NOMO-1 treated with dmso at 0.1 percent for 144 hours (cell line): Measurements from ENCODE around the gene DGCR2.
"Not testable (repeated sequence)": the region's sequence is repeated elsewhere in the genome, so short reads cannot be mapped to it uniquely, and the experiment has no call there.

Experiments
- DNase-seq: peaks from one replicate; lab custom pipeline; 2025; ENCODE audit not compliant: unreplicated experiment; lab: John Stamatoyannopoulos, UW

Gene DGCR2, protein sequence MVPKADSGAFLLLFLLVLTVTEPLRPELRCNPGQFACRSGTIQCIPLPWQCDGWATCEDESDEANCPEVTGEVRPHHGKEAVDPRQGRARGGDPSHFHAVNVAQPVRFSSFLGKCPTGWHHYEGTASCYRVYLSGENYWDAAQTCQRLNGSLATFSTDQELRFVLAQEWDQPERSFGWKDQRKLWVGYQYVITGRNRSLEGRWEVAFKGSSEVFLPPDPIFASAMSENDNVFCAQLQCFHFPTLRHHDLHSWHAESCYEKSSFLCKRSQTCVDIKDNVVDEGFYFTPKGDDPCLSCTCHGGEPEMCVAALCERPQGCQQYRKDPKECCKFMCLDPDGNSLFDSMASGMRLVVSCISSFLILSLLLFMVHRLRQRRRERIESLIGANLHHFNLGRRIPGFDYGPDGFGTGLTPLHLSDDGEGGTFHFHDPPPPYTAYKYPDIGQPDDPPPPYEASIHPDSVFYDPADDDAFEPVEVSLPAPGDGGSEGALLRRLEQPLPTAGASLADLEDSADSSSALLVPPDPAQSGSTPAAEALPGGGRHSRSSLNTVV

DNA sequence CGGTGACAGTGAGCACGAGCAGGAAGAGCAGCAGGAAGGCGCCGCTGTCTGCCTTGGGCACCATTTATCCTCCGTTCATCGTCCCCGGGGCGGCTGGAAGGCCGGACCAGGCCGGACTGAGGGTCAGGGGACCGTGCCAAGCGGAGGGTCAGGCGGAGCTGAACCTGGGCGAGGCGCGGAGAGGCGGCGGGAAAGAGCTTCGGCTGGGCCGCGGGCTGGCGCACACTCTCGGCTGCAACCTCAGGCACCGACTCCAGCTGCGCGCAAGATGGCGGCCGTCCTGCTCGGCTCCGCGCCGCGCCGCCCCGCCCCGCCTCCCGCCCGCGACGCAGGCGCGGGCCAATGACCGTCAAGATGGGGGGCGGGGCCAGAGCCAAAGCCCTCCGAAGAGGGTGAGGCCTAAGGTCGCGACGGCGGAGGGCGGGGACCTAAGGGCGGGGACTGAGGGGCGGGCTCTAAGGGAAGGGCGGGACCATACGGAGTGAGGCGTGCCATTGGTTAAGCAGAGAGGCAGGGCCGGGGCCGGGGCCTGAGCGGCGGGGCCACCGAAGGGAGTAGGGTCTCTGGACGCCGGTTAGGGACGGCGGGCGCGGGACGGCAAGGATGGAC is at the start of gene DGCR2:
TSS of gene DGCR2 (minus strand) at position 270 of the 609 bp plus-strand sequence. CDS start at position 64, 206 bp downstream.
- peak; percentile 91 for DNase-seq

DNA sequence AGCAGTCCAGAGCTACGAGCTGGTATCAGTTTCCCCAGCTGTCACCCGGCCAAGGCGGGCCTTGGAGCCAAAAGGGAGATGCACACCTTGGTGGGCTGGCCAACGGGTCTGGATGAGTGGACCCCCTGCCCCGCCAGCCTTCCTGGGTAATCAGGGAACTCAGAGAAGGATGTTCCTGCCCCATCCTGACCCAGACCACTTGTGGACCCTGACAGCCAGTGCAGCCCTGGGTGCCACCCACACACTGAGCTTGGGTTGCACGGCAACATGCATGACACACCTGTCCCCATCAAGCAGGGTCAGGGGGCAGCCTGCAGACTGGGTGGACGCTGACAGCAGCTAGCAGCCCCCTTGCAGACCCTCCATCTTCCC is 47.7 kb upstream of the DGCR2 start:
- DNase-seq, result no peak

DNA sequence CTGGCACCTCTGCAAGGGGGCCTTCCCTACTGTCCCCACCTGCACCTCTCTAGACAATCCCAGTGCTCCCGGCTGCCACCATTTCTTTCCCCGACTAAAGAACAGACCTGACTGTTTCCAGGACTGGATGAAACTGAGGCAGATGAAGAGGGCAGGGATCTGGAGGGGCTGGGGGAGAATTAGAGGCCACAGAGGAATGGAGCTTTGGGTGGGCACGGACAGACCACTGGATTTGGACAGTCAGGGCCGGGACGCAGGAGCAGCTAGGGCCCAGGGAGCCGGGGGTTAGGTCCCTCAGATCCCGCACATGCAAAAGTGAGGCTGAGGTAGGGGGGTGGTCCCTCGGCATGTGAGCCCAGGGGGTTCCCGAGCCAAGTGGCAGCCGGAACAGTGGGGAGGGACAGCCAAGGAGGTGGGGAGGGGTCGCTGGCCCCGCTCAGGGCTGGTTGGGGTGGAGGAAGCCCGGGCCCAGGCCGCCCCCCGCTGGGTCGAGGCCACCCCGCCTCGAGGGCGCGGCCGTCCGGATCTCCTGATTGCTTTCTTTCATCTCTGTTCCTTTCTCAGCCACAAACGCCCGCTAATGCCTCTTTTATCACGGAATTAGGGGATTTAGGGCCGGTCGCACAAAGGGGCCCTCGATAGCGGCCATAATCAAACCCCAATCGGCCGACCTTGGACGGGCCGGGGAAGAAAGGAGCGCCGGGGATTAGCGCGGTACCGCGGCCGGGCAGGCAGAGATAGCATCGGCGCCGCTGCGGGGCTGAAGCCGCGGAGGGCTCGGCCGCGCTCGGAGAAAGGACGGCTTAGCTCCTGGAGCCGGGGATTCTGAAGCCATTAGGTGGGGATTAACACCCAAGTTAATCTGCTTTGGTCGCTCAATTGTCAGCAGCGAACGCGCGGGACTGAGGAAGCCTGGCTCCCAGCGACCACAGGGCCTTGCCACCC is 47.1 kb upstream of the DGCR2 start:
- no peak for DNase-seq

DNA sequence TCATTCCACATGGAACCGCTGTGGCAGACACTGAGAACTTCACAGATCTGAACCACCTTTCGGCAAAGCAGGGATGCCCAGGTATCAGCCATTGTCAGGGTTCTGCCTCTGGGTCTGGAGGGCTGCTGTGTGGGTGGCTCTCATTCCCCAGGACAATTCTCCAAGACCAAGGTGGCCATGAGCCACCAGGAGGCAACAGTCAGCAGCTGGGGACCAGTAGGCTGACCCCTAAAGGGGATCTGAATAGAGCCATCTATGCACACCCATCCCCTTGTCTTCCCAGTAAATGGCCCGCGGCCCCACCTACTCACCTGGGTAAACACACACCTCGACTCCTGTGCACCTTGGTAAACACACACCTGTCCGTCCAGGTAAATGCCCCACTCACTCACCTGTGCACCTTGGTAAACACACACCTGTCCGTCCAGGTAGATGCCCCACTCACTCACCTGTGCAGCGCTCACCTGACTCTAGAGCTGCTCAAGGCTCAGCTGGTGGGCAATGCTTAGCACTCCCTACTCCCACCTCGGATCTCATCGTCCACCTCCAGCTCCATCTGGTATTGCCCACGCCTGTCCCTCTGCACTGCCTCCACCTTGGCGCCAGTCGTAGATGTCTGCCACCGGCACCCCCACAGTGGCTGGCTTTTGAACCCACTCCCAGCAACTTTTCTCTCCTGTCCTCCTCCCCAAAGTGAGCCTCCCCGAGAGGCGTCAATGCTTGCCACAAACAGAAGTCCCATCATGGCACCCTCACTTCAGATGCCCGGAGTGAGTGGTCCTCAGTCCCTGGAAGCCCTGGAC is 46.1 kb upstream of the DGCR2 start:
- DNase-seq, result no peak

DNA sequence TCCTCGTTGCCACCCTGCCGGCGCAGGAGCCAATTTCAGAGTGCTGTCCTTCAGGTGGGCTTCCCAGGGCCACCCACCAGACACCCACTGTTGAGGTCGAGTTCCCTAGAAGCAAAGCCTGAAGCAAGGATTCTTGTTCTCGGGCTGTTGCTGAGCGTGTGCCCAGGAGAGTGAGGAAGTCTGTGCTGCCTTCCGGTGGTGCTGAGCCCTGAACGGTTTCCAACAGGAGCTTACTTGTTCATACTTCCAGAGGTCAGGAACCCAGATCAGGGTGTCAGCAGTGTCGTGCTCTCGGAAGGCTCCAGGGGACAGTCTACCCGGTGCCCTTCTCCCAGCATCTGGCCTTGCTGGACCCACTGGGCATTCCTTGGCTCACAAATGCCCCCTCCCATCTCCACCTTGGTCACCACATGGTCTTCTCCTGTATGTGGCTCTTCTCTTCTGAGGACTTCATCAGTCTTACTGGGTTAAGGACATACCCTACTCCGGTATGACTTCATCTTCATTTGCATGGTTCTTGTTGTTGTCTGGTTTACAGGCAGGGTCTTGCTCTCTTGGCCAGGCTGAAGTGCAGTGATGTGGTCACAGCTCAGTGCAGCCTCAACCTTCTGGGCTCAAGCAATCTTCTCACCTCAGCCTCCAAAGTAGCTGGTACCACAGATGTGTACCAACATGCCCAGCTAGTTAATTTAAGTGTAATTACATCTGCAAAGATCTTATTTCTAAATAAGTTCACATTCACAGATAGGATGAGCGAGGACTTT is 45.1 kb upstream of the DGCR2 start:
- DNase-seq, result no peak

DNA sequence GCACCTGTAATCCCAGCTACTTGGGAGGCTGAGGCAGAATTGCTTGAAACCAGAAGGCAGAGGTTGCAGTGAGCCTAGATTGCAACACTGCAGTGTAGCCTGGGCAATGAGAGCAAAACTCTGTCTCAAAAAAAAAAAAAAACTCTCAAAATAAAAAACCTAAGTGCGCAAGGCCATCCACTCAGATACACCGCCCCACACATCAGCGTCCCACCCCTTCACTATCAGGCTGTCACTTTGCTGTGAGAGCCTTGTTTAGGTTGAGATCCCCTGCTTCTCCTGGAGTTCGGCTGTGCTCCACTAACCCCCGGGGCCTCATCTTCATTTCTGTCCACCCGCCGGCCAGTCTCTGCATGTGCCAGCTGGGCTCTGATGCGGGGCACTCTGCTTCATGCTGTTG is 44.2 kb upstream of the DGCR2 start:
- no peak for DNase-seq

DNA sequence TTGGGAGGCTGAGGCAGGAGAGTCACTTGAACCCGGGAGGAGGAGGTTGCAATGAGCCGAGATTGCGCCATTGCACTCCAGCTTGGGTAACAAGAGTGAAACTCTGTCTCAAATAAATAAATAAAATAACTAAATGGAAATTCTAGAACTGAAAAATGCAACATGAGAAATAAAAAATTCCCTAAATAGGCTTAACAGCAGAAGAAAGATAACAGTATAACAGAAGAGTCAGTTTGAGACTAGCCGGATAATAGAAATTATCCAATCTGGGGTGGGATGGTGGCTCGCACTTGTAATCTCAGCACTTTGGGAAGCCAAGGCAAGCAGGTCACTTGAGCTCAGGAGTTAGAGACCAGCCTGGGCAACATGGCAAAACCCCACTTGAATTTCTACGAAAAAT is 42.2 kb upstream of the DGCR2 start:
- DNase-seq, result no peak

DNA sequence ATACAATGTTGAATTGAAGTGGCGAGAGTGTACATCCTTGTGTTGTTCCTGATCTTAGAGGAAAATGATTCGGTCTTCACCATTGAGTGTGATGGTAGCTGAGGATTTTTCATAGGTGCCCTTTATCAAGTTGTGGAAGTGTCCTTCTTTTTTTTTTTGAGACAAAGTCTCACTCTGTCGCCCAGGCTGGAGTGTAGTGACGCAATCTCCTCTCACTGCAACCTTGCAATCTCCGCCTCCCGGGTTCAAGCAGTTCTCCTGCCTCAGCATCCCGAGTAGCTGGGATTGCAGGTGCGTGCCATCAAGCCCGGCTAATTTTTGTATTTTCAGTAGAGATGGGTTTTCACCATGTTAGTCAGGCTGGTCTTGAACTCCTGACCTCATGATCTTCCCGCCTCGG is 36.4 kb upstream of the DGCR2 start:
- not testable (repeated sequence) for DNase-seq

DNA sequence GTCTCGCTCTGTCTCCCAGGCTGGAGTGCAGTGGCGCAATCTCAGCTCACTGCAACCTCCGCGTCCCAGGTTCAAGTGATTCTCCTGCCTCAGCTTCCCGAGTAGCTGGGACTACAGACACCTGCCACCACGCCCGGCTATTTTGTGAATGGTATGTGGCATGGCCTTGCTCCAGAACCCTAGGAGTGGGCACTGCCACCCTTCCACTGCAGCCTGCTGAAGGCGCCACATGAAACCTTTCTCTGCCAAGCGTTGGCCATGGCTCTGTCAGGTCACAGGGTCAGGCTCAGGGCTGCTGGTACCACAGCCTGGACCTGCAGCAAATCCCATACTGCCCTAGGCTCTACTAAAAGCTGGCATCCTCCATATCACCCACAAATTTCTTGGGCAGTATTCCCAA is 33.9 kb upstream of the DGCR2 start:
- not testable (repeated sequence) for DNase-seq

DNA sequence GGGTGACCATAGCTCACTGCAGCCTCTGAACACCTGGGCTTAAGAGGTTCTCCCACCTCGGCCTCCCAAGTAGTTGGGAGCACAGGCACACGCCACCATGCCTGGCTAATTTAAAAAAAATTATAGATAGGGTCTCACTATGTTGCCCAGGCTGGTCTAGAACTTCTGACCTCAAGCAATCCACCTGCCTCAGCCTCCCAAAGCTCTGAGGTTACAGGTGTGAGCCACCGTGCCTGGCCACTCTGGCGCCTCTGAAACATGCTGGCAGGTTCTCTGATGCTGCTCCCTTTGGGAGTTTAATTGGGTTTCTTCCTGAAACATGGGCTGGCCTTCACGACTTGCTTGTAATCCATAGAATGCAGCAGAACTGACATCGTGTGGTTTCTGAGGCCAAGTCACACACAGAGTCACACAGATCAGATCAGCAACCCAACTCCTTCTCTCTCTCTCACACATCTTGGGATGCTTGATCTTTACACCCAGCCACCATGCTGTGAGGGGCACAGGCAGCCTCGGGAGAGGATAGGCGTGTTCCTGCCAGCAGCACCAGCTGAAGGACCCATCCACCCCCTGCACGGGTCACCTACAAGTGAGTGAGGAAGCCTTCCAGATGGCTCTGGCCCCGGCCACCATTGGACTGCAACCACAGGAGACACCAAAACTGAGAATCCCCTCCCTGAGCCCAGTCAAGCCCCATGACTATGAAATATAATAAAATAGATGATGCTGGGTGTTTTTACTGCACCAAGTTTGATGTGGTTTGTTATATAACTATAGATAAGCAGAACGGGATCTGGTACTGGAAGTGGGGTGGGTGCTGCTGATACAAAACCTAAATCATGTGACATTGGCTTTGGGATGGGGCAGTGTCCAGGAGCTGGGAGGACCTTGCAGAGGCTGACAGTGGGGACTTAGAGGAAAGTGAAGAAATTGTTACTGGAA is 31.0 kb upstream of the DGCR2 start:
- DNase-seq, result no peak

DNA sequence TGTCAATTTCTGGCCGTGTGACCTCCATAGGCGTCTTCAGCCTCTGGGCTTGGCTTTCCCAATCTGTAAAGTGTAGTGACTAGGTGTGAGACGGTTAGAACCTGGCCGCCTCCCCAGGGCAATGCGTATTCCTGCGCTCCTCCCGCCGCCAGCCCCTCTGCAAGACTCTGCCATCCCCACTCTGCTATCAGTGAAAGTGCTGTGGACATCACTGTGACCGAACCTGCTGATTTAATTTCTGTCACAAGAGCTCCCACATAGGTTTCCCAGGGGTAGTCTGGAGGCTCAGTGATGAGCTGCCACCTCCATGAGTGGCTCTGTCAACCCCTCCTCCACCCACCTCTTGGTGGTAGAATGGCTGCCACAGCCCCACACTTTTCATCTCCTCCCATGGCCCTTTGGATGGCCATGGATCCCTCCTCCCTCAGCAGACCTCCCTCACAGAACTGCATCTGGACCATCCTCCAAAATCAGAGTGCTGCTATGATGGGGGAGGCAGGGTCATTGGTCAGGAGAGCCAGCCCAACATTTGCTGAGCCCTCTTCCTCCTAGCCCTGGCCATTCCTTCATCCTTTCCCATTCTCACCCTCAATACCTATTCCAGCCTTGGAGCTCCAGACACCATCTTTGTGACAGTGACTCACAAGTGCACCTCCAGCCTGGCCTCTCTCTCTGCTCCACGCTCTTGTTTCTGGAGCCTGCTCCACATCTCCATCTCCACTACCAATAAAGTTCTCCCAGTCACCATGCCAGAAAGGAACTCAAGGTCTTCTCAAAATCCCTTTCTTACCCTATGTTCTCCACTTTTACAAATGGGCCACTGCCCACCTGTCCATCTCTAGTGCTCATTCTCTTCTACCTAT is 29.3 kb upstream of the DGCR2 start:
- no peak for DNase-seq

DNA sequence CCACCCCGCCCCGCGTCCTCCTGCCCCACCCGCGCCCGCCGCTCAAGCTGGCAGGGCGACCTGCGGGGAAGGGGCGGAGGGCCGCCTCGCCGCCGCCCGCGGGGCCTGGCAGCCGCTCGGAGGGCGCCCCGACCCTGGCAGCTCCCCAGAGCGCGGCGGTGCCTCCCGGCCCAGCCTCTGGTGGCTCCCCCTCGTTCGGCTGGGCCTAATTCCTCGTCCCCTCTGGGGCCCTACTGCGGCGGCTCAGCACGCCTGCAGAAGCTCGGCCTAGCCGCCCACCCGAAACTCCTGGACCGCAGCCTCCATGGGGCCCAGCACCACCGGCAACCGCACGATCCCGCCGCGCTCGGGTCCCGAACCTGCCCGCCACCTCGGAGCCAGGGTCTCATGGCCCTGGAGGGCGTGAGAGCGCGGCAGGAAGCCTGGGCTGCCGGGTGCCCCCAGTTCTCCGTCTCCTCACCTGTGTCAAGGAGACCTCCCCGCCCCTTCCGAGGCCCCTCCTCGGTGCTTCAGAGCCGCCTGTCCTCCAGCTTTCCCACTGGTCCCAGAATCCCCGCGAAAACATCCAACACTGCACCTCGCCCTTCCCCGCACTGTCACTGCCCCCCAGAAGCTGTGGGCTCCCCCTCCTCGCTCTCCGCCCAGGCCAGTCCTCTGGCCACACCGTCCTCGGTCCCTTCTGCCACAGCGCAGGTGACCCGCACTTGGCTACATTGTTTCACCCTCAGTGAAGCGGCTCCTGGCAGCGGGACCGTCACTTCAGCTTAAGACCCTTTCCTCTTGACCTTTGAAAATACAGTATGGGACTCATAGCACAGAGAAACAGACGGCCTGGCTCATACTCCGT is 28.5 kb upstream of the DGCR2 start:
- DNase-seq, result no peak

DNA sequence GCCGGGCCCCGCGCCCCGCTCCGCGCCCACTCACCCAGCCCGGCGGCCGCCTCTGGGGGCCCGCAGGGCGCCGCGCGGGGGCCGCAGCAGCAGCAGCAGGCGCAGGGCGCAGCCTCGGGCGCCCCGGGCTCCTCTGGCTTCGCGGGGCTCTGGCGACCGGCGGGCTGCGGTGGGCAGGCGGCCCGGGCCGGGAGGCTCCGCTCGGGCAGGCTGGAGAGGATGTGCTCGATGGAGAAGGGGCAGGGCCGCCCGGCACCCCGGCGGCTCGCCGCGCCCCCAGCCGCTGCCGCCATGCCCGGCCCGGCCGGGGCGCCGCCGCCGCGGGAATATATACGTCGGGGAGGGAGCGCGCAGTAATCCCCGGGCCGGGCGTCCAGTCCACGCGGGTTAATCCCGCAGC is 27.8 kb upstream of the DGCR2 start, which contains the start of gene GSC2:
TSS of gene GSC2 (minus strand) at position 302 of the 400 bp plus-strand sequence. CDS start at position 293, 9 bp downstream.
- DNase-seq, result no peak

DNA sequence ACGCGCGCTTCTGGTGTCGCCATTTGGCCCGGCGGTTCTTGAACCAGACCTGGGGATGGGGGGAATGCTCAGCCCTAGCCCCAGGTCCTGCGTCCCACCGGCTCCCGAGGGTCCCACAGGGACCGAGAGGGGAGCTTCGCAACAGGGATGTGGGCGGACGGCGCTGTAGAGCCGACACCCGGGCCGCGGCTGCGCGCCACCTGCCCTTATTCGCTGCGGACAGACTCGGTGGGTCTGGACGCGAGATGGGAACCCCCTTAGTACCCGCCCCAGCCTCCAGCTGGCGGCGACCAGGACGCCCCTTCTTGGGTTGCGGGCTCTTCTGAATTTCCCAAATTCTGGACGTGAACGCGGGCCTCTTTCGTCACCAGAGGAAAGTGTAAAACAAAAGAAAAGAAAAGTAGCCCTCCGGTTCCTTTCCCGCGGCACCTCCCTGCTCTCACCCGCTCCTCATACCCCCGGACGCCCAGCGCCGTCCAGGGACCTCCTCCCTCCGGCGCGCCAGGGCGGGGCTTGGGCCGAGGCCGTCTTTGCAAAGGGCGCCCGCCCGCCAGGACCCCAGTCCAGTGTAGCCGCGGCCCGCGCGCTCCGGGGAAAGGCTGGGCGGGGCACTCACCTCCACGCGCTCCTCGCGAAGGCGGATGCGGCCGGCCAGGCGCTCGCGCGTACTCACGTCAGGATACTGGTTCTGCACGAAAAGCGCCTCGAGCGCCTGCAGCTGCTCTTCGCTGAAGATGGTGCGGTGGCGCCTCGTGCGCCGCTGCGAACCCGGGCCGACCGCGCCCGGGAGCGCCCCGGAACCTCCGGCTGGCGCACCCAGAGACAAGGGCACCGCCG is 27.1 kb upstream of the DGCR2 start:
- no peak for DNase-seq

DNA sequence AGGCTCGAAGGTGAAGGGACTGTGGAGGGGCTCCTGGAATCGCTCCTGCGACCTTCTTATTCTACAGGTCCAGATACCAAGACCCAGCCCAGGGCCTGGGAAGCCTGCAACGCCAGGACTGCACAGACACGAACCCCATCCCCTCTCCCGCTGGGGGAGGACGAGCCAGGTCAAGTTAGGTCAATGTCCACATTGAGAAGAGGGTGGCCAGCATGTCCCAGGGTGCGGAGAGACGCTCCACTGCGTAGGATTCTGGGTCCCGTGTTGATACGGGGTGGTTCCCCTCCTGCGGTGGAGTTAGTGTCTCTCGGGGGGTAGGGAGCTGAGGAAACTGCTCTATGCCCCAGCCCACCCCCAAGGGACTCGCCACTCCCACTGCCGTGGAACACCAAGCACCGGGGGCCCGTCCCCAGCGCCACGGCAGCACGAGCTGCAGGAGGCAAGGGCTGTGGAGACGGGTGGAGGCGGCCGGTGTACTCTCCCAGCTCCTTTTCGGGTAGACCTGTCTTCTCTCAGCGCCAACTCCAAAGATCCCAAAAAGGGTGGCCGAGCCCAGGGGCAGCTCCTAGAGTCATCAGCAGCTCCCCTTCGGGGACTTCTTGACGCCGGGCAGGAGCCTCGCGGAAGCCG is 26.3 kb upstream of the DGCR2 start:
- no peak for DNase-seq
